HepG2 (cell line): ENCODE measurements around the gene PYY. TPM values are rescaled to one million over a fixed set of nuclear protein-coding genes. Genes with fewer than 3 reads are reported as not detected.
A peak's percentile ranks its signal among the peaks of the same experiment; 100 is the strongest.

ENCODE experiments used
- ATAC-seq: fragments of 200-7000 bp; cut with Tn5 transposase; 3 replicates; pipeline ENCODE4 v1.9.1; 2020; ENCODE audit warnings: mild to moderate bottlenecking, moderate library complexity
- BruUV-seq: library from RNA; stranded (reverse); fragments of 400-500 nt; replicated peaks from 2 replicates; lab custom pipeline; 2021; lab: Mats Ljungman, UMichigan
- CTCF ChIA-PET: fragments of 300-600 bp; formaldehyde crosslinking; extraction: SDS; loops from one replicate; lab custom pipeline; 2021; ENCODE audit warnings: low total read pairs, inconsistent platforms, low intra/inter-chr PET ratio; lab: Yijun Ruan, JAX
- POLR2A ChIA-PET: fragments of 350-600 bp; sonication (Branson Sonifier 250); formaldehyde crosslinking; loops from one replicate; lab custom pipeline; 2020; ENCODE audit warnings: antibody characterized with exemption, inconsistent platforms; lab: Yijun Ruan, JAX
- DNase-seq: peaks from one replicate; pipeline ENCODE4 v3.0.0-alpha.2; 2015; ENCODE audit warnings: low spot score
- FAIRE-seq: peaks from 3 replicates; lab custom pipeline; 2011; peaks lifted over from hg19 to GRCh38; lab: Jason Lieb, UNC
- H2AFZ ChIP-seq: one replicate; pipeline ENCODE4 v1.6.1; 2011; ENCODE audit warnings: low read length, inconsistent platforms
- H3K27ac ChIP-seq: fragments of 300-600 bp; 3 replicates; pipeline ENCODE4 v1.8.0; 2011; ENCODE audit warnings: mixed run types, mild to moderate bottlenecking, mixed read lengths, low read length, inconsistent platforms; ENCODE audit not compliant: insufficient read depth; ENCODE audit errors: extremely low read length
- H3K27me3 ChIP-seq, 2 experiments: fragments of 200-600 bp in 1 of 2; 2 replicates in 1 of 2; 3 replicates in 1 of 2; pipeline versions ENCODE4 v1.6.0 to v1.8.0; 2011; ENCODE audit warnings: low read length in 2 of 2, mild to moderate bottlenecking in 2 of 2, moderate library complexity in 2 of 2, inconsistent platforms in 1 of 2; ENCODE audit not compliant: insufficient read depth in 2 of 2, control insufficient read depth in 1 of 2
- H3K36me3 ChIP-seq, 2 experiments: fragments of 200-600 bp in 1 of 2; replicated peaks in 1 of 2; 2 replicates in 1 of 2; 3 replicates in 1 of 2; pipeline versions ENCODE4 v1.5.1 to v1.8.0; 2011; ENCODE audit warnings: low read length in 2 of 2, inconsistent platforms in 1 of 2; ENCODE audit not compliant: insufficient read depth in 2 of 2, control insufficient read depth in 1 of 2
- H3K4me1 ChIP-seq: 2 replicates; pipeline ENCODE4 v1.5.1; 2012; ENCODE audit warnings: low read length, inconsistent platforms; ENCODE audit not compliant: insufficient read depth
- H3K4me2 ChIP-seq: 2 replicates; pipeline ENCODE4 v1.6.0; 2011; ENCODE audit warnings: low read depth, low read length, inconsistent platforms
- H3K4me3 ChIP-seq, 3 experiments: fragments of 200-600 bp in 1 of 3; sonication (generic), shearing (Covaris generic) in 1 of 3; replicated peaks in 1 of 3; 2 replicates each; pipeline ENCODE4 v1.5.1; 2011 to 2016; ENCODE audit warnings: low read length in 3 of 3, inconsistent platforms in 2 of 3, low read depth in 2 of 3, mild to moderate bottlenecking in 2 of 3, control low read depth in 1 of 3, mixed read lengths in 1 of 3; ENCODE audit not compliant: insufficient read depth in 1 of 3
- H3K79me2 ChIP-seq: one replicate; pipeline ENCODE4 v1.6.1; 2011; ENCODE audit warnings: low read length, inconsistent platforms; ENCODE audit not compliant: insufficient read depth
- H3K9ac ChIP-seq: 2 replicates; pipeline ENCODE4 v1.6.0; 2011; ENCODE audit warnings: mild to moderate bottlenecking, low read depth, low read length, inconsistent platforms; ENCODE audit not compliant: insufficient read depth
- H3K9me3 ChIP-seq: 2 replicates; pipeline ENCODE4 v1.5.1; 2012; ENCODE audit warnings: mild to moderate bottlenecking, low read length
- H4K20me1 ChIP-seq: 2 replicates; pipeline ENCODE4 v1.6.0; 2011; ENCODE audit warnings: inconsistent platforms, mild to moderate bottlenecking, low read length, moderate library complexity; ENCODE audit not compliant: insufficient read depth
- DZIP1 ChIP-seq: sonication (generic); formaldehyde crosslinking; IDR thresholded peaks from 2 replicates; pipeline ENCODE4 v1.5.0; 2020; ENCODE audit warnings: mild to moderate bottlenecking, missing genetic modification reagents
- ETV5 ChIP-seq: IDR thresholded peaks from 2 replicates; pipeline ENCODE4 v1.6.1; 2018; ENCODE audit warnings: missing biosample characterization, missing genetic modification reagents, inconsistent platforms, borderline replicate concordance
- FOXA1 ChIP-seq, 2 experiments: fragments of 450-650 bp in 1 of 2; sonication (generic) in 1 of 2; formaldehyde crosslinking in 1 of 2; IDR thresholded peaks; 2 replicates each; pipeline versions ENCODE4 v1.4.0 to v1.6.1; 2016 to 2020; ENCODE audit warnings: missing genetic modification reagents in 1 of 2
- HDAC1 ChIP-seq: sonication (generic); formaldehyde crosslinking; IDR thresholded peaks from 2 replicates; pipeline ENCODE4 v1.5.1; 2020; ENCODE audit warnings: mild to moderate bottlenecking, missing genetic modification reagents
- HDAC2 ChIP-seq: sonication (generic); formaldehyde crosslinking; IDR thresholded peaks from 2 replicates; pipeline ENCODE4 v1.4.0; 2020; ENCODE audit warnings: missing genetic modification reagents
- HOXA9 ChIP-seq: sonication (generic); formaldehyde crosslinking; IDR thresholded peaks from 2 replicates; pipeline ENCODE4 v1.8.1; 2022; ENCODE audit warnings: missing genetic modification reagents, mild to moderate bottlenecking, moderate library complexity, borderline replicate concordance
- IRX3 ChIP-seq: sonication (generic); formaldehyde crosslinking; IDR thresholded peaks from 2 replicates; pipeline ENCODE4 v1.8.1; 2023; ENCODE audit warnings: mild to moderate bottlenecking, low read depth, missing genetic modification reagents, borderline replicate concordance
- KAT2B ChIP-seq: fragments of 150-350 bp; IDR thresholded peaks from 2 replicates; pipeline ENCODE4 v1.6.1; 2014; ENCODE audit warnings: low read depth, low read length, borderline replicate concordance
- PPARG ChIP-seq: conservative IDR thresholded peaks from 2 replicates; pipeline ENCODE4 v1.6.1; 2016; ENCODE audit warnings: missing biosample characterization, missing genetic modification reagents
- SOX6 ChIP-seq, 2 experiments: fragments of 450-650 bp in 1 of 2; sonication (generic) in 1 of 2; formaldehyde crosslinking in 1 of 2; IDR thresholded peaks; 2 replicates each; pipeline versions ENCODE4 v1.4.0 to v1.6.1; 2017 to 2020; ENCODE audit warnings: antibody characterized with exemption in 1 of 2, mild to moderate bottlenecking in 1 of 2, missing genetic modification reagents in 1 of 2
- ZBTB7B ChIP-seq: sonication (generic); formaldehyde crosslinking; IDR thresholded peaks from 2 replicates; pipeline ENCODE4 v1.4.0; 2020; ENCODE audit warnings: missing genetic modification reagents
- ZFP90 ChIP-seq: sonication (generic); formaldehyde crosslinking; IDR thresholded peaks from 2 replicates; pipeline ENCODE4 v1.8.0; 2022; ENCODE audit warnings: missing genetic modification reagents, mild to moderate bottlenecking, inconsistent platforms, borderline replicate concordance
- ZNF234 ChIP-seq: sonication (generic); formaldehyde crosslinking; conservative IDR thresholded peaks from 2 replicates; pipeline ENCODE4 v1.5.1; 2020; ENCODE audit warnings: mild to moderate bottlenecking, missing genetic modification reagents
- ZNF282 ChIP-seq: fragments of 450-650 bp; IDR thresholded peaks from 2 replicates; pipeline ENCODE4 v1.6.1; 2018; ENCODE audit not compliant: partially characterized antibody
- ZNF337 ChIP-seq: sonication (generic); formaldehyde crosslinking; IDR thresholded peaks from 2 replicates; pipeline ENCODE4 v1.5.1; 2020; ENCODE audit warnings: missing genetic modification reagents, low read depth, mild to moderate bottlenecking, borderline replicate concordance
- ZNF510 ChIP-seq: sonication (generic); formaldehyde crosslinking; IDR thresholded peaks from 2 replicates; pipeline ENCODE4 v1.4.0; 2020; ENCODE audit warnings: low read depth, mild to moderate bottlenecking, missing genetic modification reagents
- ZNF629 ChIP-seq: sonication (generic); formaldehyde crosslinking; conservative IDR thresholded peaks from 2 replicates; pipeline ENCODE4 v1.5.0; 2020; ENCODE audit warnings: missing genetic modification reagents
- ZNF709 ChIP-seq: sonication (generic); formaldehyde crosslinking; IDR thresholded peaks from 2 replicates; pipeline ENCODE4 v1.5.0; 2020; ENCODE audit warnings: mild to moderate bottlenecking, missing genetic modification reagents
- ZNF780A ChIP-seq: sonication (generic); formaldehyde crosslinking; IDR thresholded peaks from 2 replicates; pipeline ENCODE4 v1.8.0; 2022; ENCODE audit warnings: mild to moderate bottlenecking, missing genetic modification reagents, moderate library complexity
- ZSCAN9 ChIP-seq: IDR thresholded peaks from 2 replicates; pipeline ENCODE4 v1.6.1; 2016; ENCODE audit warnings: borderline replicate concordance
- WGBS: methylation state at CpG from one replicate; pipeline ENCODE4 v1.1.6; 2017; ENCODE audit warnings: low lambda C conversion rate; 5-methylcytosine and 5-hydroxymethylcytosine counted together
- in situ Hi-C: cut with HindIII; loops from 2 replicates; pipeline ENCODE4 v1.10.0; 2017; ENCODE audit warnings: low pct_unique_long_range_greater_than_20kb; ENCODE audit not compliant: extremely low pct_ligation_motif_present
- intact Hi-C: fragments of 100-400 bp; cut with micrococcal nuclease; formaldehyde crosslinking; loops from one replicate; pipeline ENCODE4 v1.10.0; 2022; ENCODE audit not compliant: unreplicated experiment
- polyA plus RNA-seq, 8 experiments: library from polyadenylated mRNA; depleted of rRNA in 3 of 8; stranded (reverse) in 7 of 8; unstranded in 1 of 8; fragments of >200 nt; fragmentation: Illumina TruSeq in 4 of 8; extraction: Trizol in 4 of 8; gene quantifications; 2 replicates each; pipeline versions ENCODE4 v1.2.1 to v1.2.3, GENCODE V29; 2011 to 2016; ENCODE audit warnings: low read depth in 4 of 8, missing spikeins in 1 of 8, mixed read lengths in 1 of 8; ENCODE audit not compliant: insufficient read depth in 1 of 8
- total RNA-seq, 5 experiments: library from RNA; depleted of rRNA; stranded (reverse); fragments of >200 nt; fragmentation: Illumina TruSeq; extraction: Trizol; gene quantifications; 2 replicates each; pipeline ENCODE4 v1.2.3, GENCODE V29; 2016; ENCODE audit warnings: low read depth in 1 of 5
- TF ChIP-seq, protein P1 (sequence below): sonication (generic); formaldehyde crosslinking; IDR thresholded peaks from 2 replicates; pipeline ENCODE4 v1.5.0; 2020; ENCODE audit warnings: mild to moderate bottlenecking, low read depth, missing genetic modification reagents, borderline replicate concordance
- TF ChIP-seq, protein P2 (sequence below): sonication (generic); formaldehyde crosslinking; IDR thresholded peaks from 2 replicates; pipeline ENCODE4 v1.4.0; 2020; ENCODE audit warnings: mild to moderate bottlenecking, missing genetic modification reagents

Gene PYY
- total and polyA plus RNA-seq, 2 of the 13 experiments (the other 11 are each of a cell fraction or from before 2014, with no cell fraction given): 0.25 TPM; not detected in 1

- Histone ChIP-seq H3K4me3 (no peak overlapping the region; a peak in 1 of 6 replicates), H3K9ac (no peak overlapping the region), H3K79me2 (no peaks in the 10 kb centered on the region), H3K4me1 (peaks cover 58% of the 10 kb centered on the region), H2AFZ (no peak overlapping the region), H3K9me3 (no peaks in the 10 kb centered on the region), H4K20me1 (no peaks in the 10 kb centered on the region), H3K4me2 (peak overlapping the region; percentile 36; the same call in 1 of the 2 replicates), H3K36me3 (no peaks in the 10 kb centered on the region), H3K27me3 (peaks cover 4 to 37% of the 10 kb centered on the region in 2 experiments; a peak in 3 of 5 replicates), H3K27ac (no peak overlapping the region)
- ChIA-PET POLR2A (no interaction called here), CTCF (no interaction called here)
- ATAC-seq (peak; percentile 71), FAIRE-seq (no peak), DNase-seq (peak; percentile 29)
- BruUV-seq: no TSS peak
- WGBS: 1% methylated on average over 4 of the region's 4 CpGs
- intact Hi-C loops: no loop called here
- in situ Hi-C loops: no loop called here
- no peak for TF ChIP-seq ZNF780A (CRISPR knock-in tag)
- no peak for TF ChIP-seq ZNF234
- no peak for TF ChIP-seq ZNF282
- no peak for TF ChIP-seq ZFP90 (CRISPR knock-in tag)
- TF ChIP-seq FOXA1 (IDR thresholded peaks at IDR 0.05): no peak
- TF ChIP-seq FOXA1 (CRISPR knock-in tag; IDR thresholded peaks at IDR 0.05): no peak
- no peak for TF ChIP-seq ZNF709 (CRISPR knock-in tag)
- TF ChIP-seq ETV5 (CRISPR knock-in tag): no peak
- TF ChIP-seq ZSCAN9: no peak
- TF ChIP-seq DZIP1: no peak
- TF ChIP-seq PPARG: 0 out of 2 replicates have a peak, but pooled peaks have one; percentile 12
- TF ChIP-seq HDAC1 (CRISPR knock-in tag): peak; percentile 47; the same call in 1 of the 2 replicates
- TF ChIP-seq, protein P1, sequence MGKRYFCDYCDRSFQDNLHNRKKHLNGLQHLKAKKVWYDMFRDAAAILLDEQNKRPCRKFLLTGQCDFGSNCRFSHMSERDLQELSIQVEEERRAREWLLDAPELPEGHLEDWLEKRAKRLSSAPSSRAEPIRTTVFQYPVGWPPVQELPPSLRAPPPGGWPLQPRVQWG: no peak
- peak; percentile 57; the same call in 1 of the 2 replicates for TF ChIP-seq ZBTB7B (CRISPR knock-in tag)
- no peak for TF ChIP-seq ZNF510
- no peak for TF ChIP-seq HOXA9 (CRISPR knock-in tag)
- no peak for TF ChIP-seq IRX3
- no peak for TF ChIP-seq SOX6 (IDR thresholded peaks at IDR 0.05)
- peak; percentile 75 for TF ChIP-seq SOX6 (CRISPR knock-in tag; IDR thresholded peaks at IDR 0.05)
- TF ChIP-seq ZNF629 (CRISPR knock-in tag): no peak
- no peak; the same call in 1 of the 2 replicates for TF ChIP-seq HDAC2 (CRISPR knock-in tag)
- TF ChIP-seq KAT2B: 0 out of 2 replicates have a peak, but pooled peaks have one; percentile 43
- no peak for TF ChIP-seq ZNF337 (CRISPR knock-in tag)
- TF ChIP-seq, protein P2, sequence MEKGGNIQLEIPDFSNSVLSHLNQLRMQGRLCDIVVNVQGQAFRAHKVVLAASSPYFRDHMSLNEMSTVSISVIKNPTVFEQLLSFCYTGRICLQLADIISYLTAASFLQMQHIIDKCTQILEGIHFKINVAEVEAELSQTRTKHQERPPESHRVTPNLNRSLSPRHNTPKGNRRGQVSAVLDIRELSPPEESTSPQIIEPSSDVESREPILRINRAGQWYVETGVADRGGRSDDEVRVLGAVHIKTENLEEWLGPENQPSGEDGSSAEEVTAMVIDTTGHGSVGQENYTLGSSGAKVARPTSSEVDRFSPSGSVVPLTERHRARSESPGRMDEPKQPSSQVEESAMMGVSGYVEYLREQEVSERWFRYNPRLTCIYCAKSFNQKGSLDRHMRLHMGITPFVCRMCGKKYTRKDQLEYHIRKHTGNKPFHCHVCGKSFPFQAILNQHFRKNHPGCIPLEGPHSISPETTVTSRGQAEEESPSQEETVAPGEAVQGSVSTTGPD (CRISPR knock-in tag): no peak
Measured at GRCh38 chr17:43970366-43970765, 16.6 kb upstream of the PYY start.
